Heart left ventricle (tissue), 16 donors: ENCODE data around the gene TTC31. TPM values are rescaled to one million over a fixed set of nuclear protein-coding genes. Genes with fewer than 3 reads are reported as not detected.

Source experiments
- ATAC-seq, 4 donors: fragments of 200-7000 bp; cut with Tn5 transposase; one replicate each; pipeline ENCODE4 v1.9.1; 2020 to 2022; ENCODE audit warnings: moderate library complexity in 4 of 4, mild to moderate bottlenecking in 3 of 4, moderate number of reproducible peaks in 1 of 4
- DNase-seq, 5 donors: peaks; one replicate each; pipeline ENCODE4 v3.0.0-alpha.2; 2020
- H3K27ac ChIP-seq, 12 donors: fragments of 200-600 bp; sonication (generic) in 4 of 12; one replicate each; pipeline versions ENCODE4 v1.5.0 to v1.8.0; 2016 to 2022; ENCODE audit warnings: mild to moderate bottlenecking in 2 of 12
- H3K27me3 ChIP-seq, 9 donors: fragments of 200-600 bp; sonication (generic) in 2 of 9; one replicate each; pipeline versions ENCODE4 v1.5.1 to v1.8.0; 2016 to 2022; ENCODE audit warnings: mild to moderate bottlenecking in 3 of 9
- H3K36me3 ChIP-seq, 9 donors: fragments of 200-600 bp; sonication (generic) in 2 of 9; one replicate each; pipeline versions ENCODE4 v1.5.0 to v1.8.0; 2018 to 2022; ENCODE audit warnings: mild to moderate bottlenecking in 2 of 9
- H3K4me1 ChIP-seq, 12 donors: fragments of 200-600 bp; sonication (generic) in 4 of 12; one replicate each; pipeline versions ENCODE4 v1.5.0 to v1.8.0; 2016 to 2022; ENCODE audit warnings: mild to moderate bottlenecking in 3 of 12
- H3K4me3 ChIP-seq, 12 donors: fragments of 200-600 bp; sonication (generic) in 4 of 12; one replicate each; pipeline versions ENCODE4 v1.5.0 to v1.8.0; 2017 to 2022; ENCODE audit warnings: mild to moderate bottlenecking in 9 of 12, moderate library complexity in 4 of 12
- H3K9me3 ChIP-seq, 12 donors: fragments of 200-600 bp; sonication (generic) in 4 of 12; one replicate each; pipeline versions ENCODE4 v1.5.0 to v1.8.0; 2016 to 2022; ENCODE audit warnings: mild to moderate bottlenecking in 1 of 12
- POLR2A ChIP-seq, 2 donors: fragments of 450-650 bp; IDR thresholded peaks; one replicate each; pipeline ENCODE4 v1.6.1; 2017; ENCODE audit warnings: antibody characterized with exemption in 2 of 2, mild to moderate bottlenecking in 2 of 2, moderate library complexity in 2 of 2
- WGBS, 4 donors: extraction: QIAGEN DNeasy Blood & Tissue Kit in 2 of 4; methylation state at CpG; one replicate each; pipeline versions ENCODE4 v1.1.5 to v1.1.7; 2013 to 2018; 5-methylcytosine and 5-hydroxymethylcytosine counted together
- intact Hi-C, 10 donors: fragments of 100-400 bp; cut with DNase I; formaldehyde crosslinking; loops; one replicate each; pipeline versions ENCODE4 v1.11.1 to v1.14.2; 2022
- polyA plus RNA-seq, 2 donors: library from polyadenylated mRNA; stranded (reverse); fragments of 200-250 nt; gene quantifications; one replicate each; pipeline ENCODE4 v1.2.3, GENCODE V29; 2013
- total RNA-seq, 9 donors: library from RNA; depleted of rRNA in 2 of 9; stranded (reverse); fragments of >200 nt in 2 of 9; fragmentation: NEBNext Ultra II Directional in 3 of 9; extraction: Animal tissue kit (Norgen Biotek cat#: 25700) in 3 of 9; gene quantifications; one replicate each; pipeline versions ENCODE4 v1.1.0 to v1.2.4, GENCODE V29; 2016 to 2023
- TF ChIP-seq, protein P1 (sequence below), 12 donors: fragments of 200-600 bp; sonication (generic) in 4 of 12; IDR thresholded peaks; one replicate each; pipeline versions ENCODE4 v1.5.0 to v1.8.0; 2018 to 2022; ENCODE audit warnings: antibody characterized with exemption in 12 of 12, mild to moderate bottlenecking in 5 of 12
- donor health status: ischemic (EF 13 %, LVEDD 7.1; RV severe dilation, severe dysfunction).
- donor health status: healthy with polysubstance abuse.
- donor health status: DM: no; HTN: yes; CAD: no.
- donor health status: DM: no; HTN: no; CAD: no.
- donor health status: ischemic (EF 25% LVEDD 6.9; RV normal size, moderate dysfunction).
- donor health status: ischemic (EF 25% LVEDD 5.7; RV mildly dilated, moderate dysfunction).
- donor health status: healthy.
- donor health status: DM: yes; HTN: yes; CAD: no.
- donor health status: ischemic (EF 35%, LVEDD 5.7; RV mildly dilated, moderate dysfunction).
- donor health status: nonischemic (EF 11% LVEDD 7.7; RV severe dilation, severe dysfunction).
- donor health status: DM: yes; HTN: yes; CAD: no.
- donor health status: PGD.
- donor health status: ischemic (EF 29% LVEDD 5.4; RV normal size, mild dysfunction).
- donor health status: nonischemic (EF 23%, LVEDD 6.1; RV moderate dilation, normal function).

The TTC31 gene
- total and polyA plus RNA-seq, 11 donors: 7.1 to 14.2 (median 10.0) TPM

DNA sequence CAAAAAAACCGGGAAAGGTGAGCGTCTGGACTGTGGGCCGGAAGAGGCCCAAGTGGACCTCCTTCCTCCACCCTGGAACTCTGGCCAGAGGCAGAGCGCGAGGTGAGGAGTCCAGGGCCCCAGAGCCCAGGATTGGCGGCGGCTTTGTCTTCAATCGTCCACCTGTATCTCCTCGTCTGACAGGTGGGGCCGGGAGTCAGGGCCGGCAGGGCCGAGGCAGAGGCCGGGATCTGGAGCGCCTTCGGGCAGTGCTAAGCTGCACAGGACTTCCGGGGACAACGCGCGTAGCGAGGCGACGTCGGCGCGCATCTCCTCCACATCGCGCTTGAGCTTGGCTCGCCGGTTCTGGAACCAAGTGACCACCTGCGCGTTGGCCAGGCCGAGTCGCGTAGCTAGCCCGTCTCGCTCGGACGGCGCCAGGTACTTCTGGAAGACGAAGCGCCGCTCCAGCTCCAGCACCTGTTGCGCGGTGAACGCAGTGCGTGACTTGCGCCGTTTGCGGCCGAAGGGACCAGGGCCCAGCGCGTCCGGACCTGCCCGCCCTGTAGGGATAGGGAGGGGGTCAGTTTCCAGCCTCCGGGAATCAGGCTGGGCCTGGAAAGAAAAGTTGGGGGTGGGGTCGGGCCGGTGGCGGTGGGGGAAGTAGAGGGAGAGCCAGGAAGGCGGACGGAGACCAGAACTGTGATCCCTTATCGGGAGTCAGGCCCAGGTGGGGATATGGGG lies 15.1 kb downstream of the TTC31 start:
- Histone ChIP-seq H3K9me3 (no peaks in the 10 kb centered on the region), H3K27ac (no peak overlapping the region), H3K4me3 (peak overlapping the region; percentile 9 to 61 (median 25)), H3K36me3 (peaks cover 0 to 16% (median 15%) of the 10 kb centered on the region in 9 donors), H3K27me3 (peaks cover 21 to 63% (median 35%) of the 10 kb centered on the region in 9 donors), H3K4me1 (peaks cover 5 to 38% (median 32%) of the 10 kb centered on the region in 12 donors)
- 2 to 6% (median 2%) methylated on average over 24 to 61 of the region's 61 CpGs for WGBS, 4 donors
- peak in 2 of 5 donors; percentile 30 to 67 for DNase-seq
- ATAC-seq: peak in 1 of 4 donors; percentile 4
- TF ChIP-seq, protein P1, sequence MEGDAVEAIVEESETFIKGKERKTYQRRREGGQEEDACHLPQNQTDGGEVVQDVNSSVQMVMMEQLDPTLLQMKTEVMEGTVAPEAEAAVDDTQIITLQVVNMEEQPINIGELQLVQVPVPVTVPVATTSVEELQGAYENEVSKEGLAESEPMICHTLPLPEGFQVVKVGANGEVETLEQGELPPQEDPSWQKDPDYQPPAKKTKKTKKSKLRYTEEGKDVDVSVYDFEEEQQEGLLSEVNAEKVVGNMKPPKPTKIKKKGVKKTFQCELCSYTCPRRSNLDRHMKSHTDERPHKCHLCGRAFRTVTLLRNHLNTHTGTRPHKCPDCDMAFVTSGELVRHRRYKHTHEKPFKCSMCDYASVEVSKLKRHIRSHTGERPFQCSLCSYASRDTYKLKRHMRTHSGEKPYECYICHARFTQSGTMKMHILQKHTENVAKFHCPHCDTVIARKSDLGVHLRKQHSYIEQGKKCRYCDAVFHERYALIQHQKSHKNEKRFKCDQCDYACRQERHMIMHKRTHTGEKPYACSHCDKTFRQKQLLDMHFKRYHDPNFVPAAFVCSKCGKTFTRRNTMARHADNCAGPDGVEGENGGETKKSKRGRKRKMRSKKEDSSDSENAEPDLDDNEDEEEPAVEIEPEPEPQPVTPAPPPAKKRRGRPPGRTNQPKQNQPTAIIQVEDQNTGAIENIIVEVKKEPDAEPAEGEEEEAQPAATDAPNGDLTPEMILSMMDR (IDR thresholded peaks at IDR 0.05): no peak
- TF ChIP-seq POLR2A (IDR thresholded peaks at IDR 0.05): no peak
- intact Hi-C loops: no loop called here

DNA sequence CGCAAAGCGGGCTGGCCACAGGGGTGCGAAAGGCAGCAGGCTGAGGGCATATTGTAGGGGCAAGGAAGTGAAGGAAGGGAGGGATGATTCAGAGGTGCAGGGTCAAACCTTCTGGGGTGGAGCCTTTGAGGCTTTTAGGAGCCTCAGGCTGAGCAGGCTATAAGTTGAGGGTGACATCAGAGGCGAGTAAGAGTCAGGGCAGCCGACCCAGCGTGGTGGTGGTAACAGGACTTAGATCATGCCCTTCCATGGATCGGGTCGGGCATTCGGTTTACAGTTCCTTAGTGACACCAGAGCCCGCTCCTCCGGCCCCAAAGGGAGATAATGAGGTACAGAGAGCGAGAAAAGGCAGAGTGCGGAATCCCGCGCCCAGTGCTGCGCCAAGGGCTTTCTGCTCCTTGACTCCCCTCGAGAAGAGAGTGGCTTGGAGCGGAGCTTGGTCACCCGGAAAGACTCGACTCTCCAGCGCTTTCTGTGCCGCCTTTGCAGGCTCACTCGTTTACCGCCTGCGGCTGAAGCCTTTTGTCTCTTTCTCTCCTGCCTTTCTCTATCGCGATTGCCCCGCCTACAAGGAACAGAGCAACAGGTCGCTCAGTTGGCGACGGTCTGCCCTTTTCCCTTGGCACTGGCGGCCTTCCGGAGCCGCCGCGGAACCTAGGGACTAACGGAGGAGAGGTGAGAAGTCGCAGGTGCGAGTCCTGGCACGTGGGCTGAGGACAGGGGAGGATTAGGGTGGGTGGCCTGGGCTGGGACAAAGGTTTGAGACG lies 15.8 kb downstream of the TTC31 start:
- ATAC-seq (no peak), DNase-seq (no peak)
- Histone ChIP-seq H3K9me3 (no peaks in the 10 kb centered on the region), H3K27ac (no peak overlapping the region), H3K36me3 (peaks cover 0 to 9% (median 8%) of the 10 kb centered on the region in 9 donors), H3K4me1 (peaks cover 5 to 44% (median 32%) of the 10 kb centered on the region in 12 donors), H3K27me3 (peaks cover 21 to 65% (median 35%) of the 10 kb centered on the region in 9 donors), H3K4me3 (peak overlapping the region; percentile 9 to 61 (median 25))
- 1 to 3% (median 2%) methylated on average over 41 of the region's 41 CpGs for WGBS, 4 donors
- TF ChIP-seq POLR2A (IDR thresholded peaks at IDR 0.05): no peak
- TF ChIP-seq, protein P1 (IDR thresholded peaks at IDR 0.05): no peak
- intact Hi-C loops: no loop called here

DNA sequence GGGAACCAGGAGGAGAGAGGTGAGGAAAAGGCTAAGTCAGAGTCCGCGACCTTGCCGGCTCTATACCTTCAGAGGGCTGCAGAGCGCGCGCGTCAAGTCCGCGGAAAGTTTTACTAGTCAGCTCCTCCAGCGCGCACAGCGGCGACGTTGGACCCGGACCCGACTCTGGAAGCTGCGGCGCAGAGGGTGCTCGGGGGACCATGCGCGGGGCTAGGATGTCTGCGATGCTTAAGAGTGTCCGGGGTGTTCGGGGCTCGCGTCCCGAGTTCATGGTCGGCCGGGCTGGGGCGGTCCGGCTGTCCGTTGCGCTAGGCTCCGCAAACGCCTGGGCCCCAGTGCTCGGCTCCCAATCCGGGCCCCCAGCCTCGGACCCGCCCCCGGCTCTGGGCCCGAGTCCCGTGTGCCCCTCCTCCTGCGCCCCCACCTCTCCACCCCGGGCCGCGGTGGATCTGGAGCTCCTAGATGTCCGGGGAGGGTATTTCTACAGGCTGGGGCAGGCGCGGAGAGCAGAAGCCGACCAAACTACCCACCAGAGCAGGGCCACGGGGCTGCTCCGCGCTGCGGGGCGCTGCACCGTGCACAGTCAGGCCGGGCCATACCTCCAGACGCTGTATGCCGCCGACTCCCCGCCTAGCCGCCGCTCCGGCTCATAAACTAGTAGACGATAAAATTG lies 16.5 kb downstream of the TTC31 start, which contains the start of gene LBX2:
Gene LBX2, minus strand, starts transcription at position 337 of the 673 bp plus-strand sequence. Its CDS starts 66 bp downstream, at position 271.
- TF ChIP-seq, protein P1 (IDR thresholded peaks at IDR 0.05): no peak
- TF ChIP-seq POLR2A (IDR thresholded peaks at IDR 0.05): no peak
- H3K36me3 ChIP-seq: peaks cover 0 to 2% (median under 1%) of the 10 kb centered on the region in 9 donors
- H3K27ac ChIP-seq: no peak within 1 kb of the TSS
- peak in 1 of 5 donors; percentile 25 for DNase-seq
- intact Hi-C loops: no loop called here
- 2 to 6% (median 3%) methylated on average over 33 to 65 of the region's 65 CpGs for WGBS, 4 donors
- H3K4me1 ChIP-seq: peaks cover 5 to 52% (median 36%) of the 10 kb centered on the region in 12 donors
- peaks cover 21 to 65% (median 35%) of the 10 kb centered on the region in 9 donors for H3K27me3 ChIP-seq
- H3K4me3 ChIP-seq: peak within 1 kb of the TSS in 11 of 12 donors; percentile 9 to 61 (median 20)
- ATAC-seq: no peak
- no peaks in the 10 kb centered on the region for H3K9me3 ChIP-seq
